Measurements from ENCODE around the gene ESD. TPM values are rescaled to one million over a fixed set of nuclear protein-coding genes. Genes with fewer than 3 reads are reported as not detected.

Gene ESD
- total RNA-seq, 1 donor from 2014 or later, result 73.5 TPM

DNA sequence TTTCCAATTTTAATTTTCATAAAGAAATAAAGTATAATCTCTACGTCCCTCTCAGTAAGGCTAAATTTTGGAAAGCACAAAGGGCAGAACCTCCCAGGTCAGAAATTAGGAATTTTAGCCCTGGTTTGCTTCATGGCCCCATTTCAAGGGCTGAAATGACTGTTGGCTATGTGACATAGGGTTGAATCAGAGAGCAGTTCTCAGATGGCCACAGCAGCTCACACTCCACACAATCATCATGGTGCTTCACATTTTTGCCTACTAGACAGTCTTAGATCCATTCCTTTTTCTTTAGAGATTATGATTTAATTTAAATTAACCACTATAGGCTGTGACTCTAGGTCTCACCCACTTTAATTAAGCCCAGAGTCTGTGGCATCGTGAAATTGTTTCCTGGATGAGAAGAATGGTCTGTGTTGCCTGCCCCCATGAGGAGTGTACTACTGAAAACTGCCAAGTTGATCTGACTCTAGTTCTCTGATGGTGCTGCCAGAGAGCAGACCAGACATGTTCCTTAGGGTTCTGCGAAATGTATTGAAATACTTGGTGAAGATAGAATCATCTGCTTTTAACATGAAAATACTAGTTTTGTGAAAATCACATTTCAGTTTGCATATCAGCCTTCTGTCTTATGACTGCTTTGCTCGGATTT lies 57.4 kb downstream of the ESD start:
- Mint-ChIP-seq H3K4me1 (peaks cover 2% of the 10 kb centered on the region), H3K27ac (no peak overlapping the region), H3K4me3 (no peak overlapping the region), H3K36me3 (ENCODE audit: low read depth) (peaks cover 78% of the 10 kb centered on the region), H3K27me3 (no peaks in the 10 kb centered on the region), H3K9me3 (no peaks in the 10 kb centered on the region)
- intact Hi-C loops (cut with micrococcal nuclease), result no loop called here
- TF ChIP-seq, protein P1, sequence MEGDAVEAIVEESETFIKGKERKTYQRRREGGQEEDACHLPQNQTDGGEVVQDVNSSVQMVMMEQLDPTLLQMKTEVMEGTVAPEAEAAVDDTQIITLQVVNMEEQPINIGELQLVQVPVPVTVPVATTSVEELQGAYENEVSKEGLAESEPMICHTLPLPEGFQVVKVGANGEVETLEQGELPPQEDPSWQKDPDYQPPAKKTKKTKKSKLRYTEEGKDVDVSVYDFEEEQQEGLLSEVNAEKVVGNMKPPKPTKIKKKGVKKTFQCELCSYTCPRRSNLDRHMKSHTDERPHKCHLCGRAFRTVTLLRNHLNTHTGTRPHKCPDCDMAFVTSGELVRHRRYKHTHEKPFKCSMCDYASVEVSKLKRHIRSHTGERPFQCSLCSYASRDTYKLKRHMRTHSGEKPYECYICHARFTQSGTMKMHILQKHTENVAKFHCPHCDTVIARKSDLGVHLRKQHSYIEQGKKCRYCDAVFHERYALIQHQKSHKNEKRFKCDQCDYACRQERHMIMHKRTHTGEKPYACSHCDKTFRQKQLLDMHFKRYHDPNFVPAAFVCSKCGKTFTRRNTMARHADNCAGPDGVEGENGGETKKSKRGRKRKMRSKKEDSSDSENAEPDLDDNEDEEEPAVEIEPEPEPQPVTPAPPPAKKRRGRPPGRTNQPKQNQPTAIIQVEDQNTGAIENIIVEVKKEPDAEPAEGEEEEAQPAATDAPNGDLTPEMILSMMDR (IDR thresholded peaks at IDR 0.05), result no peak
- ChIA-PET POLR2A (no interaction called here), CTCF (no interaction called here)
- ATAC-seq (ENCODE audit: low read depth) (no peak), DNase-seq (no peak)

DNA sequence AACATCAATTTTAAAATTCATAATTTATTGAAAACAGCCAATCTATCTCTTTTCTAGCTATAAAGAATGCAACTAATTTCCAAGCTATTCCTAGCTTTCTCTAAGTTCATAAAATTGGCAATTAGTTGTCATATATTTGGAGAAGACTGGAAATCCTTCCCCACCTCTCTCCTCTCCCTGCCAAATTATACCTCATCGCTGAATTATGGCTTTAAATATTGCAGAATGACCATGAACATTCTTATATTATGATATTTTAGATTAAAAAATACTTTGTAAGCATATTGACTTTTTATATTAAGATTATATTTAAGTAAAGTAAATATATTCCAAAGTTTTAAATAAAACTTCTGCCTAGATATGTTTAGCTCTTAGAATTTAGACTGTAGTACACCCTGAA lies 58.2 kb downstream of the ESD start:
- intact Hi-C loops (cut with micrococcal nuclease), result no loop called here
- no peaks in the 10 kb centered on the region for H3K27me3 Mint-ChIP-seq
- POLR2A ChIA-PET, result no interaction called here
- DNase-seq (no peak), ATAC-seq (ENCODE audit: low read depth) (no peak)
- peaks cover 2% of the 10 kb centered on the region for H3K4me1 Mint-ChIP-seq
- H3K9me3 Mint-ChIP-seq, result no peaks in the 10 kb centered on the region
- CTCF ChIA-PET, result no interaction called here
- peaks cover 74% of the 10 kb centered on the region for H3K36me3 Mint-ChIP-seq (ENCODE audit: low read depth)
- TF ChIP-seq, protein P1 (IDR thresholded peaks at IDR 0.05), result no peak
- no peak overlapping the region for H3K27ac Mint-ChIP-seq
- no peak overlapping the region for H3K4me3 Mint-ChIP-seq

DNA sequence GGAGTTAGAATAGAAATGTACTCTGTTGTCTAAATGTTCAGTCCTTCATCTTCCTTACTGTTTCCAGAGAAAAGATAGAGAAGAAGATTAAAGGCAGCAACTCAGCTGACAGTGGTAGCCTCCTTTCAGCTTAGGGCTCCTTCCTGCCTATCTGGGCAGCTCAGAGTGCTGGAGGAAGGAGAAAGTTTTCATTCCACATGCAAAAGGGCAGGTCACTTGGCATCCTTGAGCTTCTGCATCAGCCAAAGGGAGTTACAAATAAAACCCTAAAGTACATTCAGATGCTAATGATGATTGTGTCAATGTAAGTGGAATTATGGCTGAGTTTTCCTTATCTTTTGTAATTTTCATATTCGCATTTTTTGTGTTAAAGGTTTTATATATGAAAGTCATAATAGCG lies 58.9 kb downstream of the ESD start:
- ChIA-PET POLR2A (no interaction called here), CTCF (no interaction called here)
- Mint-ChIP-seq H3K4me1 (peaks cover 2% of the 10 kb centered on the region), H3K9me3 (no peaks in the 10 kb centered on the region), H3K27me3 (no peaks in the 10 kb centered on the region), H3K36me3 (ENCODE audit: low read depth) (peaks cover 71% of the 10 kb centered on the region), H3K4me3 (no peak overlapping the region), H3K27ac (no peak overlapping the region)
- intact Hi-C loops (cut with micrococcal nuclease), result no loop called here
- TF ChIP-seq, protein P1 (IDR thresholded peaks at IDR 0.05), result no peak
- no peak for DNase-seq
- no peak for ATAC-seq (ENCODE audit: low read depth)

DNA sequence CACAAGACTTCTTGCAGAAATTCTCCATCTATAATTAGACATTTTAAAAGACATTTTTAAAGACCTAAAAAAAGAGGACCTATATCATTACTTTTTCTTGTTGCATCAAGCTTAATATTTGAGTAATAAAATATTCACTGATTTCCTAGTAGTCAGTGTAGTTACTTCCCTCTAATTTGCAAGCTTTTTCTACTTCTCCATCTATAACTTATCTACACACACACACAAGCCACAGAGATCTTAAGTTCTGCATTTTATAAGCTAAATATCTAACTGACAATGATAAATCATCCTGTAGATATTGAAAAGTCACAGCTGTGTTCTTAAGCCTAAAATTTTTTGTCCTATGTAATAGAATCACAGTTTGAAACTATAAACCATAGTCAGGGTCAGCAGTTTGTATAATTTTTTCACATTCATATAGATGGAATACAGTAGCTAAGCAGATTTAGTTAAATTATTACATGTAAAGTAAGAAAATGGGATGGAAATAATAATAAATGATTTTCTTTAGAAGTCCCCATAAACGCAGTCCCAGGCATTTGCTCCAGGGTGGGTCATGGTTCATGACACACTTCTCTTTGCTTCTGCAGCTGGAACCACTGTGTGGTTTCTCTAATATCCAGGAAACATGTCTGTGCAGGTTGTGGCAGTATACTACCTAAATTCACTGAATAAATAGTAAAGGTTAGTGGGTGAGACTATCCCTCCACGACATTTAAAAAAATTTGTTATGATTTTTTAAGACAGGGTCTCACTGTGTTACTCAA lies 60.2 kb downstream of the ESD start:
- no peak overlapping the region for H3K27ac Mint-ChIP-seq
- TF ChIP-seq, protein P1 (IDR thresholded peaks at IDR 0.05), result no peak
- DNase-seq (no peak), ATAC-seq (ENCODE audit: low read depth) (no peak)
- H3K4me3 Mint-ChIP-seq, result no peak overlapping the region
- peaks cover 76% of the 10 kb centered on the region for H3K36me3 Mint-ChIP-seq (ENCODE audit: low read depth)
- ChIA-PET CTCF (interaction anchor here (0.6 to 1.4 kb wide), 2 partner anchors 28 to 185 kb away, joined by 3 to 5 read pairs; no protein-coding TSS in a partner anchor), POLR2A (interaction anchor here (0.6 kb wide), 1 partner anchor 339 kb away, joined by 4 read pairs; no protein-coding TSS in a partner anchor)
- intact Hi-C loops (cut with micrococcal nuclease), result no loop called here
- H3K9me3 Mint-ChIP-seq, result no peaks in the 10 kb centered on the region
- H3K27me3 Mint-ChIP-seq, result no peaks in the 10 kb centered on the region
- peaks cover 2% of the 10 kb centered on the region for H3K4me1 Mint-ChIP-seq

DNA sequence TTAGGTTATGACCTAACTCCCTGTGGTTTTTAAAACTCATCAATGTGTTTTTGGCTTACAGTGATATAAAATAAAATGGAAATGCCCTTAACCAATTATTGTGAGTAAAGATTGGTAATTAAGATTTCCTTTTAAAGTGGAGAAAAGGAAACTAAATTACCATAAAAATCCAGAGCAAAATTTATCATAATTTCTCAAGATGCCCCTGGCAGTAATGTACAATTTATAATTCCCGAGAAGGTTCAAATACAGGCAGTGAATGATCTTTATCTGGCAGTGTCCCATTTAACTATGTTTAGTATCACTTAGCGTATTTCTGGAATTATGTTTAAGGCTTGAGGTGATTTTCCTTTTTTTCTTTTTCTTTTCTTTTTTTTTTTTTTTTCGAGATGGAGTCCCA lies 61.5 kb downstream of the ESD start:
- ChIA-PET POLR2A (no interaction called here), CTCF (no interaction called here)
- Mint-ChIP-seq H3K27me3 (no peaks in the 10 kb centered on the region), H3K9me3 (no peaks in the 10 kb centered on the region), H3K36me3 (ENCODE audit: low read depth) (peaks cover 73% of the 10 kb centered on the region), H3K27ac (no peak overlapping the region), H3K4me1 (peaks cover 2% of the 10 kb centered on the region), H3K4me3 (no peak overlapping the region)
- no peak for ATAC-seq (ENCODE audit: low read depth)
- no peak for DNase-seq
- TF ChIP-seq, protein P1 (IDR thresholded peaks at IDR 0.05), result no peak
- intact Hi-C loops (cut with micrococcal nuclease), result no loop called here

Data from activated B cell treated with CpG ODN at 0.5 μM for 24 hours (primary cell).